Stimulated activated effector memory CD8-positive, alpha-beta T cell treated with anti-CD3 and anti-CD28 coated beads, Interleukin-12 subunit alpha, Interleukin-12 subunit beta, amount 100 ng/mL, for 72 hours (primary cell): ENCODE data around the gene CCNL2.
"Not testable (repeated sequence)": the region's sequence is repeated elsewhere in the genome, so short reads cannot be mapped to it uniquely, and the experiment has no call there.

Source experiments
- ATAC-seq: fragments of 150-1000 bp; cut with Tn5 transposase; 2 replicates; pipeline ENCODE4 v1.10.0; 2021
- DNase-seq, 2 donors: peaks; one replicate each; pipeline ENCODE4 v3.0.0; 2021 to 2022; ENCODE audit warnings: low spot score in 2 of 2
- H3K27ac Mint-ChIP-seq: one replicate; pipeline ENCODE4 v1.8.0; 2022; ENCODE audit warnings: mild to moderate bottlenecking, mixed read lengths
- H3K36me3 Mint-ChIP-seq: one replicate; pipeline ENCODE4 v1.8.0; 2022; ENCODE audit warnings: mild to moderate bottlenecking, mixed read lengths
- H3K4me1 Mint-ChIP-seq: one replicate; pipeline ENCODE4 v1.8.0; 2022; ENCODE audit warnings: mixed read lengths
- H3K4me3 Mint-ChIP-seq: one replicate; pipeline ENCODE4 v1.8.0; 2022; ENCODE audit warnings: mild to moderate bottlenecking, mixed read lengths
- H3K9me3 Mint-ChIP-seq: one replicate; pipeline ENCODE4 v1.8.0; 2022; ENCODE audit warnings: mixed read lengths

Gene CCNL2

GRCh38 chr1:1434824-1435105, 35.6 kb upstream of the CCNL2 start:
- DNase-seq, result no peak
- no peak for ATAC-seq
- Mint-ChIP-seq H3K36me3 (no peaks in the 10 kb centered on the region), H3K9me3 (no peaks in the 10 kb centered on the region), H3K4me3 (peak overlapping the region; percentile 55), H3K27ac (no peak overlapping the region), H3K4me1 (peaks cover 6% of the 10 kb centered on the region)

GRCh38 chr1:1434131-1434823, 35.1 kb upstream of the CCNL2 start:
- Mint-ChIP-seq H3K27ac (no peak overlapping the region), H3K4me1 (peaks cover 6% of the 10 kb centered on the region), H3K4me3 (peak overlapping the region; percentile 55), H3K36me3 (no peaks in the 10 kb centered on the region), H3K9me3 (no peaks in the 10 kb centered on the region)
- DNase-seq (no peak), ATAC-seq (no peak)

GRCh38 chr1:1433804-1434130, 34.6 kb upstream of the CCNL2 start:
- peak overlapping the region; percentile 55 for H3K4me3 Mint-ChIP-seq
- ATAC-seq (peak; percentile 61), DNase-seq (no peak)
- H3K4me1 Mint-ChIP-seq, result peaks cover 6% of the 10 kb centered on the region
- no peaks in the 10 kb centered on the region for H3K36me3 Mint-ChIP-seq
- no peak overlapping the region for H3K27ac Mint-ChIP-seq
- no peaks in the 10 kb centered on the region for H3K9me3 Mint-ChIP-seq

- H3K36me3 Mint-ChIP-seq, result no peaks in the 10 kb centered on the region
- H3K4me1 Mint-ChIP-seq, result peaks cover 6% of the 10 kb centered on the region
- ATAC-seq (no peak), DNase-seq (no peak)
- no peak overlapping the region for H3K27ac Mint-ChIP-seq
- no peaks in the 10 kb centered on the region for H3K9me3 Mint-ChIP-seq
- H3K4me3 Mint-ChIP-seq, result peak overlapping the region; percentile 55
Observed at GRCh38 chr1:1432951-1433803, 34.0 kb upstream of the CCNL2 start.

GRCh38 chr1:1432274-1432950, 33.3 kb upstream of the CCNL2 start:
- Mint-ChIP-seq H3K4me3 (no peak overlapping the region), H3K27ac (no peak overlapping the region), H3K36me3 (no peaks in the 10 kb centered on the region), H3K4me1 (peaks cover 6% of the 10 kb centered on the region), H3K9me3 (no peaks in the 10 kb centered on the region)
- no peak for ATAC-seq
- DNase-seq, result no peak

GRCh38 chr1:1431845-1432273, 32.7 kb upstream of the CCNL2 start:
- H3K4me3 Mint-ChIP-seq, result no peak overlapping the region
- H3K9me3 Mint-ChIP-seq, result no peaks in the 10 kb centered on the region
- DNase-seq (no peak), ATAC-seq (no peak)
- H3K4me1 Mint-ChIP-seq, result peaks cover 6% of the 10 kb centered on the region
- no peak overlapping the region for H3K27ac Mint-ChIP-seq
- H3K36me3 Mint-ChIP-seq, result no peaks in the 10 kb centered on the region

GRCh38 chr1:1430992-1431844, 32.1 kb upstream of the CCNL2 start:
- no peaks in the 10 kb centered on the region for H3K36me3 Mint-ChIP-seq
- no peak for ATAC-seq
- no peaks in the 10 kb centered on the region for H3K9me3 Mint-ChIP-seq
- DNase-seq, result no peak
- no peak overlapping the region for H3K27ac Mint-ChIP-seq
- H3K4me3 Mint-ChIP-seq, result no peak overlapping the region
- peaks cover 6% of the 10 kb centered on the region for H3K4me1 Mint-ChIP-seq

- no peak overlapping the region for H3K4me3 Mint-ChIP-seq
- H3K4me1 Mint-ChIP-seq, result peaks cover 6% of the 10 kb centered on the region
- no peak overlapping the region for H3K27ac Mint-ChIP-seq
- H3K9me3 Mint-ChIP-seq, result no peaks in the 10 kb centered on the region
- no peak for ATAC-seq
- no peaks in the 10 kb centered on the region for H3K36me3 Mint-ChIP-seq
- DNase-seq, result no peak
Observed at GRCh38 chr1:1430114-1430982, 31.2 kb upstream of the CCNL2 start.

- H3K27ac Mint-ChIP-seq, result no peak overlapping the region
Observed at GRCh38 chr1:1429671-1430073, 30.5 kb upstream of the CCNL2 start.

GRCh38 chr1:1428967-1429366, 29.8 kb upstream of the CCNL2 start:
- H3K36me3 Mint-ChIP-seq, H3K27ac Mint-ChIP-seq, DNase-seq, H3K4me3 Mint-ChIP-seq, H3K4me1 Mint-ChIP-seq, H3K9me3 Mint-ChIP-seq, ATAC-seq: not testable (repeated sequence)

More at GRCh38 chr1:1429671-1430073, 30.5 kb upstream of the CCNL2 start:
- DNase-seq (no peak), ATAC-seq (no peak)
- Mint-ChIP-seq H3K9me3 (no peaks in the 10 kb centered on the region), H3K4me3 (no peak overlapping the region), H3K36me3 (no peaks in the 10 kb centered on the region), H3K4me1 (no peaks in the 10 kb centered on the region)

GRCh38 chr1:1428174-1428573, 29.0 kb upstream of the CCNL2 start:
- ATAC-seq, result no peak
- Mint-ChIP-seq H3K9me3 (no peaks in the 10 kb centered on the region), H3K4me3 (no peak overlapping the region), H3K27ac (no peak overlapping the region), H3K36me3 (no peaks in the 10 kb centered on the region), H3K4me1 (peaks cover 2% of the 10 kb centered on the region)
- no peak for DNase-seq

GRCh38 chr1:1427820-1428148, 28.6 kb upstream of the CCNL2 start:
- Mint-ChIP-seq H3K4me1 (peaks cover 6% of the 10 kb centered on the region), H3K36me3 (no peaks in the 10 kb centered on the region), H3K4me3 (no peak overlapping the region), H3K27ac (no peak overlapping the region), H3K9me3 (no peaks in the 10 kb centered on the region)
- ATAC-seq (no peak), DNase-seq (no peak)

- Mint-ChIP-seq H3K4me3 (no peak overlapping the region), H3K9me3 (no peaks in the 10 kb centered on the region), H3K27ac (no peak overlapping the region), H3K4me1 (peaks cover 11% of the 10 kb centered on the region), H3K36me3 (no peaks in the 10 kb centered on the region)
- ATAC-seq, result no peak
- DNase-seq, result no peak
Observed at GRCh38 chr1:1427106-1427819, 28.1 kb upstream of the CCNL2 start.

GRCh38 chr1:1426496-1427105, 27.5 kb upstream of the CCNL2 start:
- H3K36me3 Mint-ChIP-seq, result no peaks in the 10 kb centered on the region
- no peak overlapping the region for H3K4me3 Mint-ChIP-seq
- ATAC-seq (peak; percentile 5), DNase-seq (no peak)
- peaks cover 11% of the 10 kb centered on the region for H3K4me1 Mint-ChIP-seq
- no peaks in the 10 kb centered on the region for H3K9me3 Mint-ChIP-seq
- H3K27ac Mint-ChIP-seq, result no peak overlapping the region
